PFSK-1 (cell line): ENCODE results near the gene CYB561D2.

ENCODE experiments used
- FOXP2 ChIP-seq: optimal IDR thresholded peaks from 2 replicates; pipeline ENCODE3; 2011; ENCODE audit warnings: borderline replicate concordance, control low read depth, inconsistent platforms; ENCODE audit not compliant: insufficient read depth; ENCODE audit errors: extremely low read length, extremely low read depth
- POLR2AphosphoS5 ChIP-seq: IDR thresholded peaks from 2 replicates; pipeline ENCODE4 v1.6.1; 2012; ENCODE audit warnings: low read depth, mild to moderate bottlenecking, control low read depth, low read length, moderate library complexity
- SIN3A ChIP-seq: IDR thresholded peaks from 2 replicates; pipeline ENCODE4 v1.6.1; 2012; ENCODE audit warnings: mild to moderate bottlenecking, low read length, moderate library complexity, borderline replicate concordance; ENCODE audit not compliant: insufficient read depth
- TAF1 ChIP-seq: IDR thresholded peaks from 2 replicates; pipeline ENCODE4 v1.6.1; 2012; ENCODE audit warnings: low read length, control low read depth, borderline replicate concordance; ENCODE audit not compliant: insufficient read depth
- TF ChIP-seq, protein P1 (sequence below), 2 experiments: IDR thresholded peaks; 2 replicates each; pipeline versions ENCODE4 v1.6.1 to v1.8.0; 2011 to 2012; ENCODE audit warnings: low read depth in 2 of 2, low read length in 2 of 2, control low read depth in 1 of 2, inconsistent platforms in 1 of 2, mild to moderate bottlenecking in 1 of 2, moderate library complexity in 1 of 2; ENCODE audit not compliant: insufficient read depth in 1 of 2

DNA sequence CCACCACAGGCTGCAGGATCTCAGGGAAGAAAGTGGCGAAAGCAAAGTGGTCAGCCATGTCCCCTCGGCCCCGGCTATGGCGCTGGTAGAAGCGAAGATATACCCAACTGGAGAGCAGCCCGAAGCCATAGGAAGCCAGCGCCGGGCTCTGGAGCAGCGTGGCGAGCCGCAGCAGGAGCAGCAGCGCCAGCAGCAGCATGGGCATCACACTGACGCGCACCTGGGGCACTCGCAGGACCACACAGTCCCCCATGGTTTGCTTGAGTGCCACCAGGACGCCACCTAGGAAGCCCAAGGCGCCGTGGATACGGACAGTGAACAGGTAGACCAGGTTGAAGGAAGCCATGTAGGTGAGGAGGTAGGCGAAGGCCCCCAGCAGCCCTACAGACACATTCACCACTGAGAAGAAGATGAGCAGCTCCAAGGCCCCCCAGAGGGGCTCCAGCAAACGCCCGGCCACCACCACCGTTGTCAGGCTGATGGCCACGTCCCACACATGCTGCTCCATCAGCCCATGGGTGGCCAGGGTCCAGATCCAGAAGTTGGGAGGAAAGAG, 7.8 kb downstream of the CYB561D2 start:
- no peak for TF ChIP-seq POLR2AphosphoS5
- TF ChIP-seq SIN3A, result no peak
- TF ChIP-seq, protein P1, sequence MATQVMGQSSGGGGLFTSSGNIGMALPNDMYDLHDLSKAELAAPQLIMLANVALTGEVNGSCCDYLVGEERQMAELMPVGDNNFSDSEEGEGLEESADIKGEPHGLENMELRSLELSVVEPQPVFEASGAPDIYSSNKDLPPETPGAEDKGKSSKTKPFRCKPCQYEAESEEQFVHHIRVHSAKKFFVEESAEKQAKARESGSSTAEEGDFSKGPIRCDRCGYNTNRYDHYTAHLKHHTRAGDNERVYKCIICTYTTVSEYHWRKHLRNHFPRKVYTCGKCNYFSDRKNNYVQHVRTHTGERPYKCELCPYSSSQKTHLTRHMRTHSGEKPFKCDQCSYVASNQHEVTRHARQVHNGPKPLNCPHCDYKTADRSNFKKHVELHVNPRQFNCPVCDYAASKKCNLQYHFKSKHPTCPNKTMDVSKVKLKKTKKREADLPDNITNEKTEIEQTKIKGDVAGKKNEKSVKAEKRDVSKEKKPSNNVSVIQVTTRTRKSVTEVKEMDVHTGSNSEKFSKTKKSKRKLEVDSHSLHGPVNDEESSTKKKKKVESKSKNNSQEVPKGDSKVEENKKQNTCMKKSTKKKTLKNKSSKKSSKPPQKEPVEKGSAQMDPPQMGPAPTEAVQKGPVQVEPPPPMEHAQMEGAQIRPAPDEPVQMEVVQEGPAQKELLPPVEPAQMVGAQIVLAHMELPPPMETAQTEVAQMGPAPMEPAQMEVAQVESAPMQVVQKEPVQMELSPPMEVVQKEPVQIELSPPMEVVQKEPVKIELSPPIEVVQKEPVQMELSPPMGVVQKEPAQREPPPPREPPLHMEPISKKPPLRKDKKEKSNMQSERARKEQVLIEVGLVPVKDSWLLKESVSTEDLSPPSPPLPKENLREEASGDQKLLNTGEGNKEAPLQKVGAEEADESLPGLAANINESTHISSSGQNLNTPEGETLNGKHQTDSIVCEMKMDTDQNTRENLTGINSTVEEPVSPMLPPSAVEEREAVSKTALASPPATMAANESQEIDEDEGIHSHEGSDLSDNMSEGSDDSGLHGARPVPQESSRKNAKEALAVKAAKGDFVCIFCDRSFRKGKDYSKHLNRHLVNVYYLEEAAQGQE (IDR thresholded peaks at IDR 0.05; ENCODE audit: insufficient read depth in 1 of 2, low read depth in 2 of 2, low read length in 2 of 2), result no peak
- no peak for TF ChIP-seq TAF1
- no peak for TF ChIP-seq FOXP2
